ENCODE measurements around the gene OR10K1.

The OR10K1 gene

DNA sequence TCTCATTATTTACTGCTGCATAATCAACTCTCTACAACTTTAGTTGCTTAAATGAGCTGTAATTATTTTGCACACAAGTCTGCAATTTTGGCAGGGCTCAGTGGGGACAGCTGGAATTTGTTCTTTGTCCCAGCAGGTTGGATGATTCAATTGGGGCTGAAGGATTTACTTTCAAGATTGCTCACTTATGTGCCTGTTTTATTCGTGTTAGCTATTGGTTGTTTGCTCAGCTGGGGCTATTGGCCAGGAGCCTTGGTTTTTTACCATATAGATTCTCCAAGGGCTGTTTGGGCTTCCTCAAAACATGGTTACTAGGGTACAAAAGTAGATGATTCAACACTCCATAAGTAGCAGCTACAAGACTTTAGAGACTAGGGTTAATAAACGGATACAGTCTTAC is 23.8 kb downstream of the OR10K1 start:
- Histone ChIP-seq H3K27me3 (ENCODE audit: low read length) (no peaks in the 10 kb centered on the region), H3K9ac (ENCODE audit: low read length) (no peak overlapping the region), H3F3A (ENCODE audit: insufficient read depth) (no peaks in the 10 kb centered on the region), H3K79me2 (ENCODE audit: insufficient read depth, low read length) (no peaks in the 10 kb centered on the region), H4K20me1 (ENCODE audit: low read depth, low read length) (no peaks in the 10 kb centered on the region), H3K4me3 (ENCODE audit: insufficient read depth, low read length, poor library complexity, severe bottlenecking) (no peak overlapping the region), H3K36me3 (ENCODE audit: low read length) (no peaks in the 10 kb centered on the region), H2AFZ (ENCODE audit: low read depth, low read length, severe bottlenecking) (no peak overlapping the region), H3K9me2 (replicated peaks; ENCODE audit: insufficient read depth, low read length) (no peaks in the 10 kb centered on the region), H3K27ac (ENCODE audit: low read depth, low read length) (no peak overlapping the region), H3K9me3 (ENCODE audit: insufficient read depth, low read length) (no peaks in the 10 kb centered on the region), H3K4me2 (ENCODE audit: low read depth, low read length, poor library complexity, severe bottlenecking) (no peak overlapping the region)
- TF ChIP-seq EZH2phosphoT487 (conservative IDR thresholded peaks at IDR 0.05; ENCODE audit: low read length) = no peak
- TF ChIP-seq, protein P1, sequence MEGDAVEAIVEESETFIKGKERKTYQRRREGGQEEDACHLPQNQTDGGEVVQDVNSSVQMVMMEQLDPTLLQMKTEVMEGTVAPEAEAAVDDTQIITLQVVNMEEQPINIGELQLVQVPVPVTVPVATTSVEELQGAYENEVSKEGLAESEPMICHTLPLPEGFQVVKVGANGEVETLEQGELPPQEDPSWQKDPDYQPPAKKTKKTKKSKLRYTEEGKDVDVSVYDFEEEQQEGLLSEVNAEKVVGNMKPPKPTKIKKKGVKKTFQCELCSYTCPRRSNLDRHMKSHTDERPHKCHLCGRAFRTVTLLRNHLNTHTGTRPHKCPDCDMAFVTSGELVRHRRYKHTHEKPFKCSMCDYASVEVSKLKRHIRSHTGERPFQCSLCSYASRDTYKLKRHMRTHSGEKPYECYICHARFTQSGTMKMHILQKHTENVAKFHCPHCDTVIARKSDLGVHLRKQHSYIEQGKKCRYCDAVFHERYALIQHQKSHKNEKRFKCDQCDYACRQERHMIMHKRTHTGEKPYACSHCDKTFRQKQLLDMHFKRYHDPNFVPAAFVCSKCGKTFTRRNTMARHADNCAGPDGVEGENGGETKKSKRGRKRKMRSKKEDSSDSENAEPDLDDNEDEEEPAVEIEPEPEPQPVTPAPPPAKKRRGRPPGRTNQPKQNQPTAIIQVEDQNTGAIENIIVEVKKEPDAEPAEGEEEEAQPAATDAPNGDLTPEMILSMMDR (IDR thresholded peaks at IDR 0.05; ENCODE audit: insufficient read depth, low read length, poor library complexity, severe bottlenecking) = no peak

DNA sequence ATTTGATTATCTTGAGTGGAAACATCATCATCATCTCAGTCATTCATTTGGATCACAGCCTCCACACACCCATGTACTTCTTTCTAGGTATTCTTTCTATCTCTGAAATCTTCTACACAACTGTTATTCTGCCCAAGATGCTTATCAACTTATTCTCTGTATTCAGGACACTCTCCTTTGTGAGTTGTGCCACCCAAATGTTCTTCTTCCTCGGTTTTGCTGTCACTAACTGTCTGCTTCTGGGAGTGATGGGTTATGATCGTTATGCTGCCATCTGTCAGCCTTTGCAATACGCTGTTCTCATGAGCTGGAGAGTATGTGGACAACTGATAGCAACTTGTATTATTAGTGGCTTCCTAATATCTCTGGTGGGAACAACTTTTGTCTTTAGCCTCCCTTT is 29.7 kb downstream of the OR10K1 start:
- Histone ChIP-seq H3K9me2 (replicated peaks; ENCODE audit: insufficient read depth, low read length) (no peaks in the 10 kb centered on the region), H3F3A (ENCODE audit: insufficient read depth) (no peaks in the 10 kb centered on the region), H4K20me1 (ENCODE audit: low read depth, low read length) (no peaks in the 10 kb centered on the region), H3K4me3 (ENCODE audit: insufficient read depth, low read length, poor library complexity, severe bottlenecking) (no peak overlapping the region), H3K36me3 (ENCODE audit: low read length) (no peaks in the 10 kb centered on the region), H3K9ac (ENCODE audit: low read length) (no peak overlapping the region), H2AFZ (ENCODE audit: low read depth, low read length, severe bottlenecking) (no peak overlapping the region), H3K79me2 (ENCODE audit: insufficient read depth, low read length) (no peaks in the 10 kb centered on the region), H3K4me2 (ENCODE audit: low read depth, low read length, poor library complexity, severe bottlenecking) (no peak overlapping the region), H3K9me3 (ENCODE audit: insufficient read depth, low read length) (no peaks in the 10 kb centered on the region), H3K27me3 (ENCODE audit: low read length) (no peaks in the 10 kb centered on the region), H3K27ac (ENCODE audit: low read depth, low read length) (no peak overlapping the region)
- TF ChIP-seq, protein P1 (IDR thresholded peaks at IDR 0.05; ENCODE audit: insufficient read depth, low read length, poor library complexity, severe bottlenecking) = no peak
- no peak for TF ChIP-seq EZH2phosphoT487 (conservative IDR thresholded peaks at IDR 0.05; ENCODE audit: low read length)

DNA sequence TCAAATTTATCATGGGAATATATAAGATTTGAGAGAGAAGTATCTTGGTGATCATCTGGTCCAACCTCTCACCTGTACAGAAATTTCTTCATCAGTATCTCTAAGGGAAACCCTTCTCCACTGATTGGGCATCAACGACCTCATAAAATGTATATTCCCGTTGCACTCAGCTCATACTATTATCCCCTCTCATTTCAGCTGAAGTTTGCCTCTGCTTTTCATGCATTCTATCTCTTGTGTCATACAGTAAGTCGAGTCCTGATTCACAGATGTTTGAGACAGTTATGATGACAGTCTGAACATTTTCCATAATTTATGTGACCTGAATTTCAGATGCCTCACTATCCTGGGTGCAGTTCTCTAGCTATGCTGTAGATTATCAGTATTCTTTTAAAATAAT is 31.4 kb downstream of the OR10K1 start:
- H4K20me1 ChIP-seq (ENCODE audit: low read depth, low read length) = no peaks in the 10 kb centered on the region
- no peak overlapping the region for H3K9ac ChIP-seq (ENCODE audit: low read length)
- TF ChIP-seq, protein P1 (IDR thresholded peaks at IDR 0.05; ENCODE audit: insufficient read depth, low read length, poor library complexity, severe bottlenecking) = no peak
- TF ChIP-seq EZH2phosphoT487 (conservative IDR thresholded peaks at IDR 0.05; ENCODE audit: low read length) = no peak
- H3K27ac ChIP-seq (ENCODE audit: low read depth, low read length) = no peak overlapping the region
- H3K9me2 ChIP-seq (replicated peaks; ENCODE audit: insufficient read depth, low read length) = no peaks in the 10 kb centered on the region
- no peaks in the 10 kb centered on the region for H3K79me2 ChIP-seq (ENCODE audit: insufficient read depth, low read length)
- no peaks in the 10 kb centered on the region for H3K36me3 ChIP-seq (ENCODE audit: low read length)
- H3K9me3 ChIP-seq (ENCODE audit: insufficient read depth, low read length) = no peaks in the 10 kb centered on the region
- no peak overlapping the region for H3K4me3 ChIP-seq (ENCODE audit: insufficient read depth, low read length, poor library complexity, severe bottlenecking)
- H2AFZ ChIP-seq (ENCODE audit: low read depth, low read length, severe bottlenecking) = no peak overlapping the region
- H3K27me3 ChIP-seq (ENCODE audit: low read length) = no peaks in the 10 kb centered on the region; the same call in 1 of the 2 replicates
- no peaks in the 10 kb centered on the region for H3F3A ChIP-seq (ENCODE audit: insufficient read depth)
- no peak overlapping the region for H3K4me2 ChIP-seq (ENCODE audit: low read depth, low read length, poor library complexity, severe bottlenecking)
